Fibroblast of pulmonary artery (primary cell): Measurements from ENCODE around the gene KLF7.

Experiments used
- DNase-seq: peaks from one replicate; pipeline ENCODE4 v3.0.0-alpha.2; 2010; ENCODE audit warnings: low read depth
- H3K4me3 ChIP-seq: replicated peaks from 2 replicates; pipeline ENCODE4 v1.5.1; 2011; ENCODE audit warnings: low read depth, mild to moderate bottlenecking, control low read depth, low read length, moderate library complexity
- CTCF ChIP-seq: IDR thresholded peaks from 2 replicates; pipeline ENCODE4 v1.5.1; 2011; ENCODE audit warnings: mild to moderate bottlenecking, control low read depth, low read length, inconsistent platforms; ENCODE audit errors: missing control alignments

Gene KLF7

DNA sequence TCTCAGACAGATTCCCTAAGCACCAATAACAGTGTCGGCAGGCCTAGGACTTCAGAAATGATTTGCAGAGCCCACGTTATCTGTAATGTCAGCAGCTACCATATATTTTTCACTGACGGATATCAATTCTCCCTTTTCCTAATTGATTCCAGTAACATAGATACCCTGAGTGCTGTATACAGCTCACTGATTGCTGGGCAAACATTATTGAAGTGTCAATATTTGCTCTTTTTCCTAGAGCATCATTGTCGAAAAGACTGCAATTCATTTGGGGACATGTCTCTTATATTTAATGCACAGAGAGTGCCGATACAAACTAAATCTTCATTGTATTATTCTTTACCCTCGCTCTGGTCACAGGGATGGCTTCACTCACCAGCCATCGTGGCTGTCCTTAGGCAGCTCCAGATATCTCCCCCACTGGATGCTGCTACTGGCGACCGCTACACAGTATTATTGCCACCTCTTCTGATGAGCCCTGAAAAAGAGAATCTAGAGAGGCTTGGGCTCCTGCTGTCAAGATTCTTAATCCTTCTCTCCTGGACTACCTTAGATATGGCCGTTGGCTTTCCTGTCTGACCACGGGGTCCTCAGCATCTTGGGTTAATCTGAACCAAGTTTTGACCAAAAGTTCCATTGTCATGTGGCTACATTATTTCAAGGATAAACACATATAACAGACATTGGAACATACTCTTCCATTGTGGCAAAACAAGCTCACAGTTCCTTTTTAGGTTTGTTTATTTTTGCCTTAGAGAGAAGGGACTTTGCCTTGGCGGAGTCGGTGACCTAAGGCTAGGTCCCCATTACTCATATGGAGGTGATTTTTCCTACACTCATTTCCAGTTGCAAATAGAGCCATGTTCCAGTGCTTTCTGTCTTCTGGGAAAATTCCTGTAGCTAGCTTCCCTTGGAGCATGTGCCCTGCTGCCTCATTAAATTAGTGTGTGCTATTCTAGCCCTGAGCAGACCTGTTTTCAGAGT lies 121.1 kb downstream of the KLF7 start:
- no peak for DNase-seq
- TF ChIP-seq CTCF, result no peak
- no peak overlapping the region for H3K4me3 ChIP-seq

- TF ChIP-seq CTCF, result no peak
- no peak overlapping the region for H3K4me3 ChIP-seq
- DNase-seq, result no peak
Measured at GRCh38 chr2:207042841-207043240, 122.9 kb downstream of the KLF7 start.

DNA sequence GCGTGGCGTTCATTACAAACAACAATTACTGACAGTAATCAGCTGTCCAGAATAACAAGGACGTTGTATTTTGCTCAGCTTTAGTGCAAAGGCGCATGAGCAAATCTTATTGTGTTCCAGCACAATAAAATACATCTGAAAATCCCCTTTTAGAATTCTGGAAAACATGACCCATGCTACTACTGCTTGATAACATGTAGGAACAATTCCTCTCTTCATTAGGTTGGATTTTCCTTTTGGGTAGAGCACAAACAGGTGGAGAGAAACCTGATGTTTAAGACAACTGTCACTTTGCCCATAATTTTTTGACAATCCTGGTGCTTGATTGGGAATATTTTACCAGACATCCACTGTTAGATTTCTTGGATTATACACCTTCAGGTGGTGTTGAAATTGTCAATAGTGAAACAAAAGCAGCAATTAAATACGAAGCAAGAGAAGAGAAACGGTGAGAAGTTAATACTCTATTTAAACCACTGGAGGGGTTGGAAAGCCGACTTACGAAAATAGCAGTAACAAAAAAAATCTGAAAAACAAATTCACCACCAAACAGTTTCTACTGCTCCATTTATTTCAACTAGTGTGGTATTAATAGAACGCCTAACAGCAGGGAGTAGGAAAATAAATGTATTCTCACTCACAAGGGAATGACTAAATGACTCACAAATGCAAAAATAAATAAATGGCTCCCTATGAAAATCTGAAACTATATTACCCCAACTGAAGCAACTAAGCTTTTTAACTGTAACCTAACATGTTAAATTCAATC lies 123.8 kb downstream of the KLF7 start:
- DNase-seq, result no peak
- no peak for TF ChIP-seq CTCF
- H3K4me3 ChIP-seq, result no peak overlapping the region

DNA sequence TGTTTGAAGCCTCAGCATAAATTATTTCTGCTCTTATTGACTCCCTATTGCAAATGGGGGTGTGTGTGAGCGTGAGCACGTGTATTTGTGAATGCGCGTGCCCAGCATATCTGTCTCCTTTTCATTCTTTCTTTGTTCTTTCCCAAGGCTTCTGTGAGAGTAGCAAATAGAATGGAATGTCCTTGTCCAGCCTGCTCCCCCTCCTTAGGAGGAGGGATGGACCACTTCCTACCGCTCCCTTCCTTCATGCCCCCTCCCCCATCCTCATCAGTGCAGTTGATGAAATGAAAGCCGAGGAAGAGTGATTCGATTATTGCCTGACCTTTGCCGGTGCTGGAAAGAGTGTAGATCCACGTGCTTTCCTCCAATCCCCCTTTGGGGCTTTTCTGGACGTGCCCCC lies 124.5 kb downstream of the KLF7 start:
- H3K4me3 ChIP-seq, result no peak overlapping the region
- TF ChIP-seq CTCF, result no peak
- no peak for DNase-seq

DNA sequence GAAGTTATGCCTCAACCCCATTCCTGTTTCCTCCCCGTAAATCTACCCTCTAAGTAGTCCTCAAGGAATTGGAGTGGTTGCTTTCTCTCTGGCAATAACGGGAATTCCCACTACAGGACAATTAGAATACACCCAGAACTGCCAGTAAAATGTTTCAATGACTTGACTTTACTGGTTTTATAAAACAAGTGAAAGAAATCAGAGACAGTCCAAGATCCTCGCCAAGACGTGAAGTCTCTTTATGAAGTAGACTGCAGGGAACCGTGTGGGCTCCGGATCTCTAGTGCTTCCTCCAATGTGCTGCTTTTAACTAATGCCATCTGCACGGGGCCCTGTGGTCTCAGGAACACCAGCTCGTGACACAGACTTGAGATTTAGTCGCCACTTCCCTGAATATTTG lies 125.1 kb downstream of the KLF7 start:
- no peak overlapping the region for H3K4me3 ChIP-seq
- no peak for TF ChIP-seq CTCF
- no peak for DNase-seq

DNA sequence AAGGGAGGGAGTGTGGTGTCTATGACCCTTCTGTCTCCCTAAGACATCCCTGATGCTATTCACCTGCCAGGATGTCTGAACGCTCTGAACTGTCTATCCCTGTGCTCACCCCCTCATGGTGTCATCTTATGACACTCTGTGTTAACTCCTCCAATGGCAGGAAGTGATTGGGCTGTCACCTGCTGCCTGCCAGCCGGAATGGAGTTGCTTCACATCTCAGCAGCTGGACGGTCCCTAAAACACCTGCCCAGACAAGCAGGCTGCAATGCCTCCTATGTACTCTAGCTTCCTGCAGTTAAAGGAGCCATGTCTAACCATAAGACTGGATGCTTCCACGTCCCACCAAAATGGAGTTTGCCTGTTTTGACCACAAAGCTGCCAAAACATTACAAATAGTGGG lies 126.5 kb downstream of the KLF7 start:
- TF ChIP-seq CTCF, result no peak
- H3K4me3 ChIP-seq, result no peak overlapping the region
- DNase-seq, result no peak
